Fibroblast of the conjunctiva (primary cell): ENCODE results near the gene CCT3.
"Not testable (repeated sequence)": the region's sequence is repeated elsewhere in the genome, so short reads cannot be mapped to it uniquely, and the experiment has no call there.

ENCODE experiments used
- DNase-seq: peaks from one replicate; pipeline ENCODE4 v3.0.0-alpha.2; 2010; ENCODE audit warnings: low read depth

CCT3 gene

GRCh38 chr1:156368889-156369684 lies 31.0 kb upstream of the CCT3 start, which contains the start of gene RHBG:
Gene RHBG, plus strand, starts transcription at chr1:156369211. Its CDS starts 39 bp downstream, at chr1:156369250.
- DNase-seq, result no peak

GRCh38 chr1:156368157-156368658 lies 30.1 kb upstream of the CCT3 start:
- DNase-seq, result no peak

GRCh38 chr1:156367383-156368156 lies 29.5 kb upstream of the CCT3 start:
- no peak for DNase-seq

GRCh38 chr1:156366378-156367166 lies 28.5 kb upstream of the CCT3 start:
- no peak for DNase-seq

GRCh38 chr1:156365754-156366153 lies 27.7 kb upstream of the CCT3 start:
- DNase-seq, result no peak

- DNase-seq, result no peak
These were observed 22.4 kb upstream of the CCT3 start for GRCh38 chr1:156360534-156360933.

- peak; percentile 28 for DNase-seq
These were observed 21.9 kb upstream of the CCT3 start for GRCh38 chr1:156359973-156360372.

- DNase-seq, result no peak
These were observed 21.2 kb upstream of the CCT3 start for GRCh38 chr1:156359249-156359648.

- no peak for DNase-seq
These were observed 20.5 kb upstream of the CCT3 start for GRCh38 chr1:156358641-156359040.

GRCh38 chr1:156357977-156358376 lies 19.9 kb upstream of the CCT3 start:
- no peak for DNase-seq

- DNase-seq, result no peak
These were observed 18.9 kb upstream of the CCT3 start for GRCh38 chr1:156356875-156357534.

GRCh38 chr1:156356262-156356874 lies 18.3 kb upstream of the CCT3 start:
- DNase-seq, result no peak

GRCh38 chr1:156352481-156352880 lies 14.4 kb upstream of the CCT3 start:
- DNase-seq, result not testable (repeated sequence)

- DNase-seq, result peak; percentile 77
These were observed 9.2 kb upstream of the CCT3 start for GRCh38 chr1:156347331-156347730.

GRCh38 chr1:156346636-156347035 lies 8.5 kb upstream of the CCT3 start:
- DNase-seq, result peak; percentile 22

GRCh38 chr1:156346035-156346434 lies 7.9 kb upstream of the CCT3 start:
- not testable (repeated sequence) for DNase-seq

GRCh38 chr1:156344409-156344808 lies 6.3 kb upstream of the CCT3 start:
- no peak for DNase-seq

GRCh38 chr1:156342166-156342955 lies 4.3 kb upstream of the CCT3 start:
- no peak for DNase-seq

- no peak for DNase-seq
These were observed 258 bp downstream of the CCT3 start for GRCh38 chr1:156337888-156338179.

GRCh38 chr1:156337052-156337887 lies 822 bp downstream of the CCT3 start:
- no peak for DNase-seq
